Gastroesophageal sphincter (tissue), 3 donors: Measurements from ENCODE around the gene ATF4.

Experiments used
- CTCF ChIP-seq, 4 experiments: fragments of 200-600 bp in 2 of 4; fragments of 450-650 bp in 2 of 4; sonication (generic) in 1 of 4; IDR thresholded peaks; one replicate each; pipeline ENCODE4 v1.5.1; 2017 to 2019; ENCODE audit warnings: antibody characterized with exemption in 4 of 4, mild to moderate bottlenecking in 2 of 4, moderate library complexity in 2 of 4
- EP300 ChIP-seq: sonication (generic); formaldehyde crosslinking; IDR thresholded peaks from one replicate; pipeline ENCODE4 v1.6.1; 2017; ENCODE audit warnings: antibody characterized with exemption, mild to moderate bottlenecking
- POLR2A ChIP-seq, 2 donors: fragments of 450-650 bp; IDR thresholded peaks; one replicate each; pipeline ENCODE4 v1.6.1; 2017; ENCODE audit warnings: antibody characterized with exemption in 2 of 2, mild to moderate bottlenecking in 2 of 2, moderate library complexity in 1 of 2
- POLR2AphosphoS5 ChIP-seq: sonication (generic); formaldehyde crosslinking; IDR thresholded peaks from one replicate; pipeline ENCODE4 v1.6.1; 2017; ENCODE audit warnings: antibody characterized with exemption

- TF ChIP-seq CTCF (IDR thresholded peaks at IDR 0.05) (no peak), POLR2A (IDR thresholded peaks at IDR 0.05) (no peak), POLR2AphosphoS5 (no peak), EP300 (no peak)
Observed at GRCh38 chr22:39490966-39491680, 29.2 kb upstream of the ATF4 start.
